Vagina (tissue), 2 donors: ENCODE data around the gene ZFAND2B. TPM values are rescaled to one million over a fixed set of nuclear protein-coding genes. Genes with fewer than 3 reads are reported as not detected.

Experiments
- DNase-seq, 2 donors: peaks; one replicate each; pipeline ENCODE4 v3.0.0-alpha.2; 2017; ENCODE audit errors: extremely low spot score in 2 of 2
- H3K27ac ChIP-seq: fragments of 200-600 bp; sonication (generic); one replicate; pipeline ENCODE4 v1.5.1; 2019
- H3K27me3 ChIP-seq: fragments of 200-600 bp; sonication (generic); one replicate; pipeline ENCODE4 v1.5.1; 2019
- H3K36me3 ChIP-seq, 2 donors: fragments of 200-600 bp; sonication (generic); one replicate each; pipeline ENCODE4 v1.5.1; 2017 to 2019
- H3K4me1 ChIP-seq: fragments of 200-600 bp; sonication (generic); one replicate; pipeline ENCODE4 v1.5.1; 2019
- H3K4me3 ChIP-seq, 2 donors: fragments of 200-600 bp; sonication (generic); 1 replicate in 1 of 2; 2 replicates in 1 of 2; pipeline ENCODE4 v1.5.1; 2016 to 2019
- H3K9me3 ChIP-seq: fragments of 200-600 bp; sonication (generic); one replicate; pipeline ENCODE4 v1.5.1; 2019
- CTCF ChIP-seq, 3 experiments: fragments of 450-650 bp in 2 of 3; fragments of 200-600 bp in 1 of 3; sonication (generic) in 1 of 3; IDR thresholded peaks; one replicate each; pipeline ENCODE4 v1.5.1; 2017 to 2019; ENCODE audit warnings: antibody characterized with exemption in 3 of 3, mild to moderate bottlenecking in 2 of 3, moderate library complexity in 2 of 3
- POLR2A ChIP-seq, 2 donors: fragments of 450-650 bp; IDR thresholded peaks; one replicate each; pipeline ENCODE4 v1.6.1; 2017; ENCODE audit warnings: antibody characterized with exemption in 2 of 2, mild to moderate bottlenecking in 2 of 2, moderate library complexity in 2 of 2
- POLR2AphosphoS5 ChIP-seq, 2 donors: sonication (generic); formaldehyde crosslinking; IDR thresholded peaks; one replicate each; pipeline ENCODE4 v1.9.0; 2017; ENCODE audit warnings: antibody characterized with exemption in 2 of 2, mild to moderate bottlenecking in 2 of 2, low read depth in 1 of 2; ENCODE audit not compliant: insufficient read depth in 1 of 2
- intact Hi-C: fragments of 100-400 bp; cut with DNase I; formaldehyde crosslinking; loops from one replicate; pipeline ENCODE4 v1.15.1; 2023
- total RNA-seq: library from RNA; depleted of rRNA; stranded (reverse); fragments of >200 nt; gene quantifications from one replicate; pipeline ENCODE4 v1.2.3, GENCODE V29; 2016

ZFAND2B gene
- total RNA-seq, 1 donor from 2014 or later: 52.1 TPM

- TF ChIP-seq POLR2A (IDR thresholded peaks at IDR 0.05) (no peak), POLR2AphosphoS5 (IDR thresholded peaks at IDR 0.05; ENCODE audit: insufficient read depth in 1 of 2, low read depth in 1 of 2) (no peak), CTCF (IDR thresholded peaks at IDR 0.05) (no peak)
These were observed 46.8 kb upstream of the ZFAND2B start for GRCh38 chr2:219159771-219160185.

GRCh38 chr2:219160186-219161017, 46.2 kb upstream of the ZFAND2B start, which contains the start of gene NHEJ1:
NHEJ1 (minus strand) TSS chr2:219160815; CDS start chr2:219158362, 2,453 bp downstream.
- no peaks in the 10 kb centered on the region for H3K9me3 ChIP-seq
- no peaks in the 10 kb centered on the region for H3K27me3 ChIP-seq
- intact Hi-C loops: loop anchor here (10.0 kb wide), 1 partner anchor 224 kb away; the partner anchor contains the start of gene DNPEP
- peak; percentile 97 to 98 for DNase-seq
- H3K4me1 ChIP-seq: peaks cover 20% of the 10 kb centered on the region
- H3K36me3 ChIP-seq: peaks cover 0 to 12% of the 10 kb centered on the region in 2 donors
- H3K4me3 ChIP-seq: peak within 1 kb of the TSS; percentile 63 to 65
- TF ChIP-seq CTCF (IDR thresholded peaks at IDR 0.05) (peak; percentile 93 to 100 (median 97)), POLR2A (IDR thresholded peaks at IDR 0.05) (peak in 1 of 2 donors; percentile 46), POLR2AphosphoS5 (IDR thresholded peaks at IDR 0.05; ENCODE audit: insufficient read depth in 1 of 2, low read depth in 1 of 2) (peak; percentile 25 to 93)
- peak within 1 kb of the TSS; percentile 96 for H3K27ac ChIP-seq

More at GRCh38 chr2:219159771-219160185, 46.8 kb upstream of the ZFAND2B start:
- peaks cover 0 to 12% of the 10 kb centered on the region in 2 donors for H3K36me3 ChIP-seq
- H3K4me1 ChIP-seq: peaks cover 20% of the 10 kb centered on the region
- no peak for DNase-seq
- H3K9me3 ChIP-seq: no peaks in the 10 kb centered on the region
- no peaks in the 10 kb centered on the region for H3K27me3 ChIP-seq
- intact Hi-C loops: loop anchor here (10.0 kb wide), 4 partner anchors 105 to 225 kb away; partner anchors contain the start of genes DNPEP and FEV
- H3K27ac ChIP-seq: peak overlapping the region; percentile 96
- peak overlapping the region; percentile 63 to 65 for H3K4me3 ChIP-seq

GRCh38 chr2:219161097-219161496, 45.5 kb upstream of the ZFAND2B start:
- Histone ChIP-seq H3K4me3 (peak overlapping the region; percentile 63 to 65), H3K36me3 (peaks cover 0 to 6% of the 10 kb centered on the region in 2 donors), H3K9me3 (no peaks in the 10 kb centered on the region), H3K27me3 (no peaks in the 10 kb centered on the region), H3K4me1 (peaks cover 20% of the 10 kb centered on the region), H3K27ac (peak overlapping the region; percentile 96)
- TF ChIP-seq POLR2A (IDR thresholded peaks at IDR 0.05): no peak
- DNase-seq: no peak
- intact Hi-C loops: loop anchor here (10.0 kb wide), 1 partner anchor 224 kb away; the partner anchor contains the start of gene DNPEP

- intact Hi-C loops: loop anchor here (10.0 kb wide), 1 partner anchor 222 kb away; the partner anchor contains the start of gene DNPEP
- peaks cover 20% of the 10 kb centered on the region for H3K4me1 ChIP-seq
- TF ChIP-seq POLR2A (IDR thresholded peaks at IDR 0.05) (no peak), POLR2AphosphoS5 (IDR thresholded peaks at IDR 0.05; ENCODE audit: insufficient read depth in 1 of 2, low read depth in 1 of 2) (no peak), CTCF (IDR thresholded peaks at IDR 0.05) (no peak)
- H3K27ac ChIP-seq: no peak overlapping the region
- H3K36me3 ChIP-seq: no peaks in the 10 kb centered on the region
- H3K9me3 ChIP-seq: no peaks in the 10 kb centered on the region
- DNase-seq: no peak
- H3K27me3 ChIP-seq: no peaks in the 10 kb centered on the region
- no peak overlapping the region for H3K4me3 ChIP-seq
These were observed 43.4 kb upstream of the ZFAND2B start for GRCh38 chr2:219163156-219163555.

- intact Hi-C loops: loop anchor here (5.0 to 10.0 kb wide), 2 partner anchors 132 to 220 kb away; partner anchors contain the start of gene DNPEP
- DNase-seq: peak in 1 of 2 donors; percentile 37
- Histone ChIP-seq H3K27me3 (no peaks in the 10 kb centered on the region), H3K4me3 (no peak overlapping the region), H3K27ac (no peak overlapping the region), H3K36me3 (no peaks in the 10 kb centered on the region), H3K9me3 (no peaks in the 10 kb centered on the region), H3K4me1 (peaks cover 8% of the 10 kb centered on the region)
- TF ChIP-seq POLR2A (IDR thresholded peaks at IDR 0.05) (no peak), CTCF (IDR thresholded peaks at IDR 0.05) (no peak), POLR2AphosphoS5 (IDR thresholded peaks at IDR 0.05; ENCODE audit: insufficient read depth in 1 of 2, low read depth in 1 of 2) (no peak)
These were observed 41.3 kb upstream of the ZFAND2B start for GRCh38 chr2:219165058-219165911.
